ENCODE measurements around the gene TRIM25. TPM values are rescaled to one million over a fixed set of nuclear protein-coding genes. Genes with fewer than 3 reads are reported as not detected.

Gene TRIM25
- polyA plus RNA-seq, 4 donors: 13.2 to 47.2 (median 30.0) TPM

DNA sequence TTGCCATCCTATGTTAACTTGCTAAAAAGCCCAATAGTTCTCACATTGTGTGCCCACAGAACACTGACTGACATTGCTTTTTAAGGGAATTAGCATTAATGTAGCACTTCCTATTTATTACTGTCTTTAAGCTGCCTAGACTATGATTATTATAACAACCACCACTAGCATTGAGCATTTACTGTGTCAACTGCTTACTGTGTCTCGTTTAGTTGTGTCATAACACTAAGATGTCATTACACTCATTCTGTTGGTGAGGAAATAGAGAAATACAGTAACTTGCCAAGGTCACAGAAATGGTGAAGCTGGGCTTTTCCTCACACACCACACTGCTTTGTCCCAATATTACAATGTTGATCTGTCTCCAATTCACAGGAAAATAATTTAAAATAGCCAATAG is 30.2 kb downstream of the TRIM25 start:
- H3K27ac ChIP-seq (ENCODE audit: low read depth in 1 of 3, low read length in 2 of 3): no peak overlapping the region
- H3K27me3 ChIP-seq (ENCODE audit: control insufficient read depth in 3 of 3, insufficient read depth in 3 of 3, low read length in 3 of 3): no peaks in the 10 kb centered on the region
- peaks cover 2 to 14% (median 5%) of the 10 kb centered on the region in 3 donors for H3K4me1 ChIP-seq (ENCODE audit: control insufficient read depth in 3 of 3, insufficient read depth in 2 of 3, low read depth in 1 of 3, low read length in 2 of 3)
- peaks cover 2 to 27% (median 2%) of the 10 kb centered on the region in 3 donors for H3K36me3 ChIP-seq (ENCODE audit: control insufficient read depth in 3 of 3, insufficient read depth in 2 of 3, low read depth in 1 of 3, low read length in 3 of 3)
- WGBS, 3 donors: 36 to 53% (median 43%) methylated on average over 1 of the region's 1 CpG
- DNase-seq: no peak
- FAIRE-seq: no peak
- H3K4me3 ChIP-seq (ENCODE audit: low read depth in 1 of 3, low read length in 3 of 3): no peak overlapping the region
- peaks cover 3 to 17% of the 10 kb centered on the region in 2 donors for H3K9me3 ChIP-seq (ENCODE audit: control insufficient read depth in 2 of 2, insufficient read depth in 1 of 2, low read depth in 1 of 2, low read length in 1 of 2)

DNA sequence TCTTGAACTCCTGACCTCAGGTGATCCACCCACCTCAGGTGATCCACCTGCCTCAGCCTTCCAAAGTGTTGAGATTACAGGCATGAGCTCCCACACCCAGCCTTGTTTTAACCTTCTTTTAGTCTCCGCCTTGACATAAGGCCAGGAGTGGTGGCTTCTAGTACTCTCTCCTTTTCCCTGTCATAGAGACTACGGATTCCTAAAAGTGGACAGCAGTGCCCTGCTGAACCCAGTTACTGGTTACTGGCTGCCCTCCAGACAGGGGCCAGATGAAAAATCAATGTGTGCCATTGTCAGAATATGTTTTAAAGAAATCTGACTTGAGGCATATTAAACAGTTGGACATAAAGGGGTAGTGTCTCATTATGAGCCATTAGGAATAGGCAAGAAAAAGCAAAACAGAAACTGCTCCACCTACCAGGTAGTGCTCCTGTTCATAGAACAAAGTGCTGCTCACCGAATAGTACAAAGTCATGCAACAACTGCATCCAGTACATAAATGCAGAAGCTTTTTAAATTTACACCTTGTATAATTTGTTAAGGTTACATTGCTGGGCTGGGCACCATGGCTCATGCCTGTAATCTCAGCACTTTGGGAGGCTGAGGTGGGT is 32.1 kb downstream of the TRIM25 start:
- peaks cover 2 to 8% (median 3%) of the 10 kb centered on the region in 3 donors for H3K4me1 ChIP-seq (ENCODE audit: control insufficient read depth in 3 of 3, insufficient read depth in 2 of 3, low read depth in 1 of 3, low read length in 2 of 3)
- FAIRE-seq (no peak), DNase-seq (peak in 1 of 2 donors; percentile 32)
- H3K9me3 ChIP-seq (ENCODE audit: control insufficient read depth in 2 of 2, insufficient read depth in 1 of 2, low read depth in 1 of 2, low read length in 1 of 2): no peaks in the 10 kb centered on the region
- peaks cover 0 to 15% (median 0%) of the 10 kb centered on the region in 3 donors for H3K36me3 ChIP-seq (ENCODE audit: control insufficient read depth in 3 of 3, insufficient read depth in 2 of 3, low read depth in 1 of 3, low read length in 3 of 3)
- H3K4me3 ChIP-seq (ENCODE audit: low read depth in 1 of 3, low read length in 3 of 3): no peak overlapping the region
- H3K27me3 ChIP-seq (ENCODE audit: control insufficient read depth in 3 of 3, insufficient read depth in 3 of 3, low read length in 3 of 3): no peaks in the 10 kb centered on the region
- WGBS, 3 donors: 58 to 80% (median 70%) methylated on average over 3 of the region's 3 CpGs
- H3K27ac ChIP-seq (ENCODE audit: low read depth in 1 of 3, low read length in 2 of 3): no peak overlapping the region

DNA sequence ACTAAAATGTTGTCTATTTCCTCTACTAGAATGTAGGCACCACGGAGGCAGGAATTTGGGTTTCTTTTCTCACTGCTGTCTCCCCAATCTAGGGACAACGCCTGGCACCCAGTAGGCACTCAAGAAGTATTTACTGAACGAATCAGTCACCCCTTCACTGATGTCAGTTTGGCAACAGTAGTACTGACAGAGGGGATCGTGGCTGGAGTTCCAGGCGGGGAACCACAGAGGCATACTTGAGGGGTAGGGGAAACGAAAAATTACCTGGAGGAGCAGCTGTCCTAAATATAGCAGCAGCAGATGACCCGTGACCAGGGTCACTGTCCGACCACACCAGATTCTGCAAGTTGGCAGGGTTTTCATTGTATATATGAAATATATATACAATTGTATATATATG is 33.3 kb downstream of the TRIM25 start:
- Histone ChIP-seq H3K27ac (ENCODE audit: low read depth in 1 of 3, low read length in 2 of 3) (no peak overlapping the region), H3K27me3 (ENCODE audit: control insufficient read depth in 3 of 3, insufficient read depth in 3 of 3, low read length in 3 of 3) (no peaks in the 10 kb centered on the region), H3K4me1 (ENCODE audit: control insufficient read depth in 3 of 3, insufficient read depth in 2 of 3, low read depth in 1 of 3, low read length in 2 of 3) (no peaks in the 10 kb centered on the region), H3K36me3 (ENCODE audit: control insufficient read depth in 3 of 3, insufficient read depth in 2 of 3, low read depth in 1 of 3, low read length in 3 of 3) (peaks cover 0 to 8% (median 0%) of the 10 kb centered on the region in 3 donors), H3K9me3 (ENCODE audit: control insufficient read depth in 2 of 2, insufficient read depth in 1 of 2, low read depth in 1 of 2, low read length in 1 of 2) (no peaks in the 10 kb centered on the region), H3K4me3 (ENCODE audit: low read depth in 1 of 3, low read length in 3 of 3) (no peak overlapping the region)
- no peak for DNase-seq
- WGBS, 3 donors: 76 to 89% (median 85%) methylated on average over 8 of the region's 8 CpGs
- FAIRE-seq: no peak

GRCh38 chr17:56880133-56880532 is 33.7 kb downstream of the TRIM25 start:
- no peaks in the 10 kb centered on the region for H3K27me3 ChIP-seq (ENCODE audit: control insufficient read depth in 3 of 3, insufficient read depth in 3 of 3, low read length in 3 of 3)
- no peaks in the 10 kb centered on the region for H3K4me1 ChIP-seq (ENCODE audit: control insufficient read depth in 3 of 3, insufficient read depth in 2 of 3, low read depth in 1 of 3, low read length in 2 of 3)
- H3K9me3 ChIP-seq (ENCODE audit: control insufficient read depth in 2 of 2, insufficient read depth in 1 of 2, low read depth in 1 of 2, low read length in 1 of 2): no peaks in the 10 kb centered on the region
- FAIRE-seq (no peak), DNase-seq (no peak)
- H3K36me3 ChIP-seq (ENCODE audit: control insufficient read depth in 3 of 3, insufficient read depth in 2 of 3, low read depth in 1 of 3, low read length in 3 of 3): peaks cover 0 to 8% (median 0%) of the 10 kb centered on the region in 3 donors
- H3K27ac ChIP-seq (ENCODE audit: low read depth in 1 of 3, low read length in 2 of 3): no peak overlapping the region
- 72 to 83% (median 76%) methylated on average over 3 of the region's 3 CpGs for WGBS, 3 donors
- H3K4me3 ChIP-seq (ENCODE audit: low read depth in 1 of 3, low read length in 3 of 3): no peak overlapping the region

DNA sequence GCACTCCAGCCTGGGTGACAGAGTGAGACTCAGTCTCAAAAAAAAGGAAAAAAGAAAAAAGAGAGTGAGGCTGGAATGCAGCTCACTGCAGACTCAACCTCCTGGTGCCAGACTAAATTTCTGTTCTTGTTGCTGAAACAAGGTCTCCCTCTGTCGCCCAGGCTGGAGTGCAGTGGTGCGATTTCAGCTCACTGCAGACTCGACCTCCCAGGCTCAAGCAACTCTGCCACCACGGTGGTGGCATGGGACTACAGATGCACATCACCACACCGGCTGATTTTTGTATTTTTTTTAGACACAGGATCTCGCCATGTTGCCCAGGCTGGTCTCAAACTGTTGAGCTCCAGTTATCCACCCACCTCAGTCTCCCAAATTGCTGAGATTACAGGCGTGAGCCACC is 34.6 kb downstream of the TRIM25 start:
- H3K27ac ChIP-seq (ENCODE audit: low read depth in 1 of 3, low read length in 2 of 3): no peak overlapping the region
- WGBS, 3 donors: 87 to 95% (median 93%) methylated on average over 7 of the region's 7 CpGs

DNA sequence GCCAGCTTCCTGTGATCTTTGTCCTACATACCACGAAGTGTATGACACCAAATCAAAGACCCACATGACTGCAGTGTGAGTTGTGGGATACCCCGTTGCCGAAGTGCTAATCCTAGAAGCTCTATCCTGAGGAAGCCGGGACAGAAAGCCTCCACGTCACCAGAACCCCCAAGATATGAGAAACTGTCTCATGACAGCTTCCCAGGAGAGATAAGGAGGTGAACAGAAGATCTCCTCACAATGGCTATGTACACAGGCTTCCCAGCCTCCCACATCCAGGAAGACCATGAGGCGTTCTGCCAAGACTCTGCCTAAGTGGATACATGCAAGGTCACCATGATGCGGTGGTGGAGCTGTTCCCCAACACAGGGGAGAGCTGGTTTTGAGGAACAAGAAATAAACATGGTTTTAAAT is 37.1 kb downstream of the TRIM25 start:
- Histone ChIP-seq H3K36me3 (ENCODE audit: control insufficient read depth in 3 of 3, insufficient read depth in 2 of 3, low read depth in 1 of 3, low read length in 3 of 3) (no peaks in the 10 kb centered on the region), H3K4me1 (ENCODE audit: control insufficient read depth in 3 of 3, insufficient read depth in 2 of 3, low read depth in 1 of 3, low read length in 2 of 3) (no peaks in the 10 kb centered on the region), H3K9me3 (ENCODE audit: control insufficient read depth in 2 of 2, insufficient read depth in 1 of 2, low read depth in 1 of 2, low read length in 1 of 2) (no peaks in the 10 kb centered on the region), H3K4me3 (ENCODE audit: low read depth in 1 of 3, low read length in 3 of 3) (no peak overlapping the region), H3K27ac (ENCODE audit: low read depth in 1 of 3, low read length in 2 of 3) (no peak overlapping the region), H3K27me3 (ENCODE audit: control insufficient read depth in 3 of 3, insufficient read depth in 3 of 3, low read length in 3 of 3) (no peaks in the 10 kb centered on the region)
- FAIRE-seq: no peak
- WGBS, 3 donors: 80 to 83% (median 82%) methylated on average over 7 of the region's 7 CpGs
- no peak for DNase-seq

More for the DNA sequence above, 34.6 kb downstream of the TRIM25 start:
- Histone ChIP-seq H3K27me3 (ENCODE audit: control insufficient read depth in 3 of 3, insufficient read depth in 3 of 3, low read length in 3 of 3) (no peaks in the 10 kb centered on the region), H3K36me3 (ENCODE audit: control insufficient read depth in 3 of 3, insufficient read depth in 2 of 3, low read depth in 1 of 3, low read length in 3 of 3) (peaks cover 0 to 3% (median 0%) of the 10 kb centered on the region in 3 donors), H3K4me3 (ENCODE audit: low read depth in 1 of 3, low read length in 3 of 3) (no peak overlapping the region), H3K4me1 (ENCODE audit: control insufficient read depth in 3 of 3, insufficient read depth in 2 of 3, low read depth in 1 of 3, low read length in 2 of 3) (no peaks in the 10 kb centered on the region), H3K9me3 (ENCODE audit: control insufficient read depth in 2 of 2, insufficient read depth in 1 of 2, low read depth in 1 of 2, low read length in 1 of 2) (no peaks in the 10 kb centered on the region)
- FAIRE-seq (no peak), DNase-seq (no peak)

DNA sequence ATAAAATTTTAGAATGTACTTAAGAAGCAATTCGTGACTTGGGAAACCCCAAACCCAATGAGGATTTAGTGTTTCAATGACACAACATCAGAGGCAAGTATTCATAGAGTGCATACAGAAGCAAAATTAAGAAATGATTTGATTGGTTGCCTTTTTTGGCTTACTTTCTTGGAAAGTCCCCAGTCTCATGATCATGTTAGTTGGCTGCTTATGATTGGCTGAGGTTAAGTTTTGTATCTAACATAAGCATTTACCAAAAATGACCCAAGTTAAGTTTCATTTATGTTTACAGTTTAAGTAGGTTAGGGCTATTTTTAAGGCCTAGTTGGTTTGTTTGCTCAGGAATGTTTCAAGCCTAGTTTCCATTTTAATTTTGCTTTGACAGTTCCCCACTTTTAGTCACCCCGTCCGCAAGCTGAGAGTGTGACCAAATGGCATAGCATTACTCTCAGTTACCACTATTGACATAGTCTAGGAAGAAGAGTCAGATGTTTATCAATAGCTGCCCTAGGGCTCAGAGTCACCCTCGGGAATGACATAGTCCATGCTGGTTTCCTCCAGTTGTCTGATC is 43.7 kb downstream of the TRIM25 start:
- FAIRE-seq (no peak), DNase-seq (no peak)
- H3K4me1 ChIP-seq (ENCODE audit: control insufficient read depth in 3 of 3, insufficient read depth in 2 of 3, low read depth in 1 of 3, low read length in 2 of 3): peaks cover 0 to 4% (median 4%) of the 10 kb centered on the region in 3 donors
- no peaks in the 10 kb centered on the region for H3K27me3 ChIP-seq (ENCODE audit: control insufficient read depth in 3 of 3, insufficient read depth in 3 of 3, low read length in 3 of 3)
- WGBS, 3 donors: 76 to 87% (median 78%) methylated on average over 4 of the region's 4 CpGs
- no peaks in the 10 kb centered on the region for H3K9me3 ChIP-seq (ENCODE audit: control insufficient read depth in 2 of 2, insufficient read depth in 1 of 2, low read depth in 1 of 2, low read length in 1 of 2)
- no peak overlapping the region for H3K4me3 ChIP-seq (ENCODE audit: low read depth in 1 of 3, low read length in 3 of 3)
- H3K27ac ChIP-seq (ENCODE audit: low read depth in 1 of 3, low read length in 2 of 3): peak overlapping the region in 1 of 3 donors; percentile 6
- no peaks in the 10 kb centered on the region for H3K36me3 ChIP-seq (ENCODE audit: control insufficient read depth in 3 of 3, insufficient read depth in 2 of 3, low read depth in 1 of 3, low read length in 3 of 3)

DNA sequence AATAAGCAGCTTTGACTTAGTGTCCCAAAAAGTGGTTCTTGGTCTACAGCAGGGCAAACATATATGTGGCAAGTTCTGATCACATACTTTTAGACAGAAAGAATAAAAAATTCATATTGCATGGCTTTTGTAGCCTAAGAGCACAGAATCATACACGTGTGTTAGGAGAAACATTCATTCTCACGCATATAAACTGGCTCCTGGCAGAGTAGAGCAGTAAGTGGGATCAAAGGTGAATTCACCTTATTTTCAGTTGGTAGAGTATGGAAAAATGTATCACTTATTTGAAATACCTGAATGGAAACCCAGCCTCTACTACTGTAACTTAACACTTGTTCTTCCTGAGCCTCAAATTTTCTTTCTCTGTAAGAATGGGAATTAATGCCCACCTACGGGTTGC is 45.1 kb downstream of the TRIM25 start:
- H3K9me3 ChIP-seq (ENCODE audit: control insufficient read depth in 2 of 2, insufficient read depth in 1 of 2, low read depth in 1 of 2, low read length in 1 of 2): no peaks in the 10 kb centered on the region
- H3K4me3 ChIP-seq (ENCODE audit: low read depth in 1 of 3, low read length in 3 of 3): no peak overlapping the region
- DNase-seq: peak; percentile 27 to 32
- no peak for FAIRE-seq
- 40 to 79% (median 59%) methylated on average over 3 of the region's 3 CpGs for WGBS, 3 donors
- no peak overlapping the region for H3K27ac ChIP-seq (ENCODE audit: low read depth in 1 of 3, low read length in 2 of 3)
- H3K4me1 ChIP-seq (ENCODE audit: control insufficient read depth in 3 of 3, insufficient read depth in 2 of 3, low read depth in 1 of 3, low read length in 2 of 3): peaks cover 0 to 4% (median 4%) of the 10 kb centered on the region in 3 donors
- H3K27me3 ChIP-seq (ENCODE audit: control insufficient read depth in 3 of 3, insufficient read depth in 3 of 3, low read length in 3 of 3): no peaks in the 10 kb centered on the region
- peaks cover 0 to 2% (median 0%) of the 10 kb centered on the region in 3 donors for H3K36me3 ChIP-seq (ENCODE audit: control insufficient read depth in 3 of 3, insufficient read depth in 2 of 3, low read depth in 1 of 3, low read length in 3 of 3)

Data from small intestine (tissue), 7 donors.